PC-9 (cell line): ENCODE results near the gene IMMP1L. TPM values are rescaled to one million over a fixed set of nuclear protein-coding genes. Genes with fewer than 3 reads are reported as not detected.

ENCODE experiments used
- BruUV-seq: library from RNA; stranded (reverse); fragments of 400-500 nt; replicated peaks from 2 replicates; lab custom pipeline; 2021; lab: Mats Ljungman, UMichigan
- CTCF ChIA-PET: fragments of 300-600 bp; sonication (Branson Sonifier 250); formaldehyde crosslinking; loops from one replicate; lab custom pipeline; 2022; ENCODE audit warnings: antibody characterized with exemption; lab: Charles Lee
- POLR2A ChIA-PET: fragments of 300-600 bp; sonication (Branson Sonifier 250); formaldehyde crosslinking; loops from one replicate; lab custom pipeline; 2022; ENCODE audit warnings: antibody characterized with exemption; ENCODE audit not compliant: unreplicated experiment; lab: Charles Lee
- DNase-seq, 2 experiments: peaks; one replicate each; pipeline versions ENCODE4 v3.0.0 to v3.0.0-alpha.2; 2015 to 2022; ENCODE audit warnings: mixed read lengths in 1 of 2
- H2AFZ ChIP-seq: fragments of 200-600 bp; sonication (generic); 2 replicates; pipeline ENCODE4 v1.8.1; 2017; ENCODE audit warnings: antibody characterized with exemption
- H3F3A ChIP-seq: fragments of 200-600 bp; sonication (generic); 2 replicates; pipeline ENCODE4 v1.8.1; 2017; ENCODE audit warnings: antibody characterized with exemption, mild to moderate bottlenecking, low read depth; ENCODE audit not compliant: insufficient read depth
- H3K27ac ChIP-seq: fragments of 200-600 bp; sonication (generic); 2 replicates; pipeline ENCODE4 v1.6.1; 2016; ENCODE audit warnings: mixed run types
- H3K27me3 ChIP-seq: fragments of 200-600 bp; sonication (generic); 2 replicates; pipeline ENCODE4 v1.6.1; 2016; ENCODE audit warnings: low read depth, mixed run types; ENCODE audit not compliant: insufficient read depth
- H3K36me3 ChIP-seq: fragments of 200-600 bp; sonication (generic); 2 replicates; pipeline ENCODE4 v1.6.1; 2016; ENCODE audit warnings: low read depth, mixed run types
- H3K4me1 ChIP-seq: fragments of 200-600 bp; sonication (generic); replicated peaks from 2 replicates; pipeline ENCODE4 v1.6.1; 2016; ENCODE audit warnings: mixed run types; ENCODE audit not compliant: insufficient read depth
- H3K4me2 ChIP-seq: fragments of 200-600 bp; sonication (generic); 2 replicates; pipeline ENCODE4 v1.6.1; 2017; ENCODE audit warnings: mixed run types
- H3K4me3 ChIP-seq: fragments of 200-600 bp; sonication (generic); 2 replicates; pipeline ENCODE4 v1.6.1; 2016; ENCODE audit warnings: mixed run types
- H3K79me2 ChIP-seq: fragments of 200-600 bp; sonication (generic); 2 replicates; pipeline ENCODE4 v1.6.1; 2017; ENCODE audit warnings: low read depth, mixed run types
- H3K9me2 ChIP-seq: fragments of 200-600 bp; sonication (generic); 2 replicates; pipeline ENCODE4 v1.8.1; 2017; ENCODE audit warnings: mild to moderate bottlenecking; ENCODE audit not compliant: insufficient read depth
- H3K9me3 ChIP-seq: fragments of 200-600 bp; sonication (generic); 2 replicates; pipeline ENCODE4 v1.8.1; 2016; ENCODE audit warnings: low read depth; ENCODE audit not compliant: insufficient read depth
- H4K20me1 ChIP-seq: fragments of 200-600 bp; sonication (generic); 2 replicates; pipeline ENCODE4 v1.8.1; 2017; ENCODE audit not compliant: insufficient read depth
- CTCF ChIP-seq: fragments of 200-600 bp; sonication (generic); conservative IDR thresholded peaks from 2 replicates; pipeline ENCODE4 v1.6.1; 2017; ENCODE audit warnings: mixed run types, antibody characterized with exemption, mild to moderate bottlenecking, moderate library complexity
- EZH2 ChIP-seq: fragments of 200-600 bp; sonication (generic); IDR thresholded peaks from 2 replicates; pipeline ENCODE4 v1.8.0; 2017; ENCODE audit warnings: antibody characterized with exemption, low read depth
- intact Hi-C: fragments of 100-400 bp; cut with micrococcal nuclease; formaldehyde crosslinking; loops from one replicate; pipeline ENCODE4 v1.10.0; 2022; ENCODE audit not compliant: unreplicated experiment
- total RNA-seq: library from RNA; stranded (reverse); gene quantifications from 2 replicates; pipeline ENCODE4 v1.2.3, GENCODE V29; 2021

Gene IMMP1L
- total RNA-seq, 1 experiment from 2014 or later, result 41.9 TPM

- Histone ChIP-seq H3K27ac (no peak overlapping the region), H3K9me3 (no peaks in the 10 kb centered on the region), H3K9me2 (no peaks in the 10 kb centered on the region; the same call in 1 of the 2 replicates), H3K36me3 (0 out of 2 replicates have a peak, but pooled peaks cover 3% of the 10 kb centered on the region), H3K27me3 (no peaks in the 10 kb centered on the region), H3K4me2 (no peak overlapping the region), H3K79me2 (no peaks in the 10 kb centered on the region), H3K4me3 (no peak overlapping the region), H3F3A (no peaks in the 10 kb centered on the region), H3K4me1 (no peaks in the 10 kb centered on the region), H2AFZ (no peak overlapping the region), H4K20me1 (no peaks in the 10 kb centered on the region)
- intact Hi-C loops, result no loop called here
- ChIA-PET POLR2A (no interaction called here), CTCF (no interaction called here)
- no TSS peak for BruUV-seq
- DNase-seq, result no peak
- no peak for TF ChIP-seq EZH2
- TF ChIP-seq CTCF, result no peak
Observed at GRCh38 chr11:31417357-31417756, 92.1 kb downstream of the IMMP1L start.

DNA sequence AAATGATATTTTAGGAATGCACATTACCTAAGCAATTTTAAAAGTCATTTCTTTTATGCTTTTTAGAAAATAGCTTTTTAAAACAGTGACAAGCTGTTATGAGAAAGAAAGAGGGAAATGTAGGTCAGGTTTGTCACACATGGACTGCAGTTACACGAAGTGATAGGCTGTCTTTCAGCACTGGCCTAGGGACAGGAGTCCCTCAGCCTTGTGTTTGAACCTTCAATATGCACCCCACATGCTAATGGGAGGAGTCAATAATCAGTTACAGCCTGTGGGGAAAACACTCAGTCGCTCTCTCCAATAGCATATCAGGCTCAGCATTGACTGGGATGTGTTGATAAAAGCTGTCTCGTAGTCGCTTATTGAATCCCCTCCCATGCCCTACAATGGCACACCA lies 94.0 kb downstream of the IMMP1L start:
- Histone ChIP-seq H3F3A (no peaks in the 10 kb centered on the region), H3K9me3 (no peaks in the 10 kb centered on the region), H3K4me1 (no peaks in the 10 kb centered on the region), H2AFZ (no peak overlapping the region), H3K4me3 (no peak overlapping the region), H4K20me1 (no peaks in the 10 kb centered on the region), H3K36me3 (0 out of 2 replicates have a peak, but pooled peaks cover 3% of the 10 kb centered on the region), H3K27me3 (no peaks in the 10 kb centered on the region), H3K79me2 (no peaks in the 10 kb centered on the region), H3K9me2 (no peaks in the 10 kb centered on the region; the same call in 1 of the 2 replicates), H3K4me2 (no peak overlapping the region), H3K27ac (no peak overlapping the region)
- TF ChIP-seq EZH2 (no peak), CTCF (no peak)
- CTCF ChIA-PET, result interaction anchor here (0.7 kb wide), 1 partner anchor 1293 kb away, joined by 3 read pairs; no protein-coding TSS in a partner anchor
- intact Hi-C loops, result no loop called here
- POLR2A ChIA-PET, result interaction anchor here (0.7 kb wide), 1 partner anchor 1479 kb away, joined by 10 read pairs; no protein-coding TSS in a partner anchor
- BruUV-seq, result no TSS peak
- no peak for DNase-seq

DNA sequence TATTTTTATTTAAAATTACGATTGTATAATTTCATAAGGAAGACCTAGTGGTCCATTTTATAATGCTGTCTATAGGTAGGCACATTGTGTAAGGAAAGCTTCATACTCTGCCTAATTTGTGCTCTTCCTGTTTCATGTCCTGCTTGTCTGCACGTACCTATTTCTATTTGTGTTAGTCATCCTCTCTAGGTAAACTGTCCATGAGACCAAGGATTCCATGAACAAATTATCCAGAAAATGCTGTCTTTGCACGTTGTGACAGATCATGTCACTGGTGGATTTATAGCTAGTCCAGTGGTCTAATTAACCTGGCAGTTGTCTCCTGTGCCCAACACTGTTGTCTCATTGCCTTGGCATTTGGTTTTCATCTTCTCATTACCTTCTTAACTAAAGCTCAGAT lies 95.1 kb downstream of the IMMP1L start:
- no peaks in the 10 kb centered on the region for H3K79me2 ChIP-seq
- no peaks in the 10 kb centered on the region for H3K9me3 ChIP-seq
- no peak overlapping the region for H2AFZ ChIP-seq
- no peak overlapping the region for H3K4me2 ChIP-seq
- no peaks in the 10 kb centered on the region for H3F3A ChIP-seq
- CTCF ChIA-PET, result no interaction called here
- no peaks in the 10 kb centered on the region; the same call in 1 of the 2 replicates for H3K9me2 ChIP-seq
- intact Hi-C loops, result no loop called here
- POLR2A ChIA-PET, result no interaction called here
- 0 out of 2 replicates have a peak, but pooled peaks cover 3% of the 10 kb centered on the region for H3K36me3 ChIP-seq
- no TSS peak for BruUV-seq
- DNase-seq, result no peak
- no peak for TF ChIP-seq EZH2
- TF ChIP-seq CTCF, result no peak
- H4K20me1 ChIP-seq, result no peaks in the 10 kb centered on the region
- no peak overlapping the region for H3K27ac ChIP-seq
- H3K4me3 ChIP-seq, result no peak overlapping the region
- H3K4me1 ChIP-seq, result no peaks in the 10 kb centered on the region
- no peaks in the 10 kb centered on the region for H3K27me3 ChIP-seq
